Glutamatergic neuron (in vitro differentiated cells): ENCODE data around the gene OTUD5. TPM values are rescaled to one million over a fixed set of nuclear protein-coding genes. Genes with fewer than 3 reads are reported as not detected.

Source experiments
- DNase-seq: peaks from one replicate; pipeline ENCODE4 v3.0.0; 2022
- H3K27ac Mint-ChIP-seq: one replicate; pipeline ENCODE4 v1.8.0; 2020; ENCODE audit warnings: mild to moderate bottlenecking, mixed read lengths, inconsistent platforms; ENCODE audit not compliant: unreplicated experiment
- H3K27me3 Mint-ChIP-seq: one replicate; pipeline ENCODE4 v1.8.0; 2020; ENCODE audit warnings: mild to moderate bottlenecking, moderate library complexity, mixed read lengths, inconsistent platforms; ENCODE audit not compliant: unreplicated experiment
- H3K36me3 Mint-ChIP-seq: one replicate; pipeline ENCODE4 v1.8.0; 2020; ENCODE audit warnings: mild to moderate bottlenecking, mixed read lengths, inconsistent platforms; ENCODE audit not compliant: unreplicated experiment
- H3K4me1 Mint-ChIP-seq: one replicate; pipeline ENCODE4 v1.8.0; 2020; ENCODE audit warnings: mild to moderate bottlenecking, low read depth, mixed read lengths, inconsistent platforms; ENCODE audit not compliant: unreplicated experiment
- H3K4me3 Mint-ChIP-seq: one replicate; pipeline ENCODE4 v1.8.0; 2020; ENCODE audit warnings: mild to moderate bottlenecking, mixed read lengths, inconsistent platforms; ENCODE audit not compliant: unreplicated experiment
- H3K9me3 Mint-ChIP-seq: one replicate; pipeline ENCODE4 v1.8.0; 2020; ENCODE audit warnings: mild to moderate bottlenecking, moderate library complexity, mixed read lengths, inconsistent platforms; ENCODE audit not compliant: unreplicated experiment
- CTCF ChIP-seq: fragments of 200-600 bp; sonication (generic); IDR thresholded peaks from one replicate; pipeline ENCODE4 v1.5.0; 2021; ENCODE audit not compliant: partially characterized antibody, unreplicated experiment
- total RNA-seq: library from RNA; stranded (reverse); fragmentation: NEBNext Ultra II Directional; extraction: Animal tissue kit (Norgen Biotek cat#: 25700); gene quantifications from one replicate; pipeline ENCODE4 v1.2.1, GENCODE V29; 2021; ENCODE audit not compliant: unreplicated experiment

The OTUD5 gene
- total RNA-seq, 1 donor from 2014 or later, result 68.3 TPM

GRCh38 chrX:48965959-48966358 lies 8.6 kb upstream of the OTUD5 start:
- H3K27me3 Mint-ChIP-seq, result no peaks in the 10 kb centered on the region
- H3K4me1 Mint-ChIP-seq, result peaks cover 5% of the 10 kb centered on the region
- H3K27ac Mint-ChIP-seq, result no peak overlapping the region
- TF ChIP-seq CTCF, result no peak
- DNase-seq, result no peak
- no peaks in the 10 kb centered on the region for H3K9me3 Mint-ChIP-seq
- H3K4me3 Mint-ChIP-seq, result no peak overlapping the region
- H3K36me3 Mint-ChIP-seq, result no peaks in the 10 kb centered on the region

GRCh38 chrX:48961585-48962091 lies 4.2 kb upstream of the OTUD5 start:
- TF ChIP-seq CTCF, result no peak
- no peak for DNase-seq
- Mint-ChIP-seq H3K9me3 (peaks cover 6% of the 10 kb centered on the region), H3K36me3 (no peaks in the 10 kb centered on the region), H3K27me3 (peaks cover 8% of the 10 kb centered on the region), H3K4me3 (no peak overlapping the region), H3K4me1 (peaks cover 5% of the 10 kb centered on the region), H3K27ac (peak overlapping the region; percentile 38)

GRCh38 chrX:48960291-48960690 lies 2.9 kb upstream of the OTUD5 start:
- TF ChIP-seq CTCF, result no peak
- DNase-seq, result no peak
- H3K27ac Mint-ChIP-seq, result peak overlapping the region; percentile 78
- H3K4me3 Mint-ChIP-seq, result peak overlapping the region; percentile 58
- peaks cover 6% of the 10 kb centered on the region for H3K9me3 Mint-ChIP-seq
- peaks cover 7% of the 10 kb centered on the region for H3K4me1 Mint-ChIP-seq
- H3K27me3 Mint-ChIP-seq, result peaks cover 8% of the 10 kb centered on the region
- H3K36me3 Mint-ChIP-seq, result no peaks in the 10 kb centered on the region

GRCh38 chrX:48958635-48959094 lies 1.3 kb upstream of the OTUD5 start:
- H3K27ac Mint-ChIP-seq, result peak overlapping the region; percentile 89
- peaks cover 8% of the 10 kb centered on the region for H3K27me3 Mint-ChIP-seq
- no peaks in the 10 kb centered on the region for H3K36me3 Mint-ChIP-seq
- peaks cover 7% of the 10 kb centered on the region for H3K4me1 Mint-ChIP-seq
- no peak for TF ChIP-seq CTCF
- peaks cover 6% of the 10 kb centered on the region for H3K9me3 Mint-ChIP-seq
- H3K4me3 Mint-ChIP-seq, result peak overlapping the region; percentile 100
- DNase-seq, result peak; percentile 18

GRCh38 chrX:48957827-48958634 lies 624 bp upstream of the OTUD5 start:
- no peaks in the 10 kb centered on the region for H3K36me3 Mint-ChIP-seq

More at GRCh38 chrX:48957827-48958634, 624 bp upstream of the OTUD5 start:
- peaks cover 6% of the 10 kb centered on the region for H3K9me3 Mint-ChIP-seq
- peak overlapping the region; percentile 100 for H3K4me3 Mint-ChIP-seq
- peak; percentile 86 for DNase-seq
- peaks cover 8% of the 10 kb centered on the region for H3K27me3 Mint-ChIP-seq
- H3K4me1 Mint-ChIP-seq, result peaks cover 7% of the 10 kb centered on the region
- peak overlapping the region; percentile 100 for H3K27ac Mint-ChIP-seq
- TF ChIP-seq CTCF, result no peak
